GM12891 (cell line): Measurements from ENCODE around the gene NEIL1.
"Not testable (repeated sequence)": the region's sequence is repeated elsewhere in the genome, so short reads cannot be mapped to it uniquely, and the experiment has no call there.

Experiments
- PAX5 ChIP-seq: IDR thresholded peaks from 2 replicates; pipeline ENCODE4 v1.6.1; 2011; ENCODE audit warnings: low read length, moderate library complexity, mild to moderate bottlenecking; ENCODE audit not compliant: insufficient read depth, severe bottlenecking
- POLR2A ChIP-seq: IDR thresholded peaks from 2 replicates; pipeline ENCODE4 v1.6.1; 2011; ENCODE audit warnings: low read depth, low read length, control low read depth
- POLR2AphosphoS5 ChIP-seq: IDR thresholded peaks from 2 replicates; pipeline ENCODE4 v1.6.1; 2011; ENCODE audit warnings: low read depth, low read length, control low read depth
- POU2F2 ChIP-seq: IDR thresholded peaks from 2 replicates; pipeline ENCODE4 v1.6.1; 2011; ENCODE audit warnings: low read depth, mild to moderate bottlenecking, control low read depth, low read length, moderate library complexity
- SPI1 ChIP-seq: IDR thresholded peaks from 2 replicates; pipeline ENCODE4 v1.6.1; 2011; ENCODE audit warnings: low read depth, low read length, control low read depth
- TAF1 ChIP-seq: IDR thresholded peaks from 2 replicates; pipeline ENCODE4 v1.6.1; 2011; ENCODE audit warnings: low read depth, low read length, control low read depth

DNA sequence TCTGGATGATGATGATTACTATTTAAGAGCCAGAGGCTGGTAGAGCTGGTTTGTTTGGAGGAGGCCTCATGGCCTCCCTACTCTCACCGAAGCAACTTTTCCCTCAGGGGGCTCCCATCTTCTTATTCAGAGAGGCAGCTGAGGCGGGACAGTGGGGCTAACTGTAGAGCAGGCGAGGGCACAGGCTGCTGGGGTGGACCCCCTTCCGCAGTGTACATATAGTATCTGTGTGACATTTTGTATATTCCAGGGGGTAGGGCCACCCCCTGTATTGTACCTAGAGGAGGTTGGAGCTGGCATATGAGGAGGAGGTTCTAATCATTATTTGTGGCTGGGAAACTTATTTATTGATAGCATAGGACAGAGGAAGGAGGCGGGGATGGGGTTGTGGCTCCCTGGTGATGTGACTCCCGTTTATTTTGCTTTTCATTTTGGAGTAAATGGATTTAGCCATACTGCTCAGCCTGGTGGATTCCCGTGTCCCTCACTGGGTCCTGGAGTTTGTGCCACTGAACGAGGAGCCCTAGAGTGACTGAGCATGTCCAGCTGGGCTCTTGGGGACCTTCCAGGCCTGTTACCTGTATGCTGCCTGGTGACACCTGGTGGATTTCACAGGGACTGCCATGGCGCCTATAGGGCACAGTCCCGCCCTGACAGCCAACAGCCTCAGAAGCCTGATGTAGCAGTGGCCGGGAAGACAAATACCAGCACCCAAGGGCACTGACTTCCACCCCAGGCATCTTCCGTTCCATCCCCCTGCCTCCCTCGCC lies 48.1 kb upstream of the NEIL1 start:
- TF ChIP-seq TAF1, POLR2A, POLR2AphosphoS5, SPI1, POU2F2, PAX5: not testable (repeated sequence)
